Hepatocyte (in vitro differentiated cells): ENCODE measurements around the gene URGCP.

Source experiments
- EZH2 ChIP-seq: fragments of 200-600 bp; sonication (generic); IDR thresholded peaks from 2 replicates; pipeline ENCODE4 v1.6.1; 2016; ENCODE audit warnings: antibody characterized with exemption, mild to moderate bottlenecking, borderline replicate concordance
- EZH2phosphoT487 ChIP-seq: fragments of 200-600 bp; sonication (generic); IDR thresholded peaks from one replicate; pipeline ENCODE4 v1.6.1; 2018; ENCODE audit warnings: antibody characterized with exemption, mild to moderate bottlenecking, low read depth, moderate library complexity; ENCODE audit not compliant: unreplicated experiment, severe bottlenecking
- TF ChIP-seq, protein P1 (sequence below): fragments of 200-600 bp; sonication (generic); IDR thresholded peaks from 2 replicates; pipeline ENCODE4 v1.5.1; 2016; ENCODE audit warnings: antibody characterized with exemption, mild to moderate bottlenecking; ENCODE audit not compliant: poor library complexity

GRCh38 chr7:43904533-43905208 lies 1.7 kb downstream of the URGCP start:
- TF ChIP-seq, protein P1, sequence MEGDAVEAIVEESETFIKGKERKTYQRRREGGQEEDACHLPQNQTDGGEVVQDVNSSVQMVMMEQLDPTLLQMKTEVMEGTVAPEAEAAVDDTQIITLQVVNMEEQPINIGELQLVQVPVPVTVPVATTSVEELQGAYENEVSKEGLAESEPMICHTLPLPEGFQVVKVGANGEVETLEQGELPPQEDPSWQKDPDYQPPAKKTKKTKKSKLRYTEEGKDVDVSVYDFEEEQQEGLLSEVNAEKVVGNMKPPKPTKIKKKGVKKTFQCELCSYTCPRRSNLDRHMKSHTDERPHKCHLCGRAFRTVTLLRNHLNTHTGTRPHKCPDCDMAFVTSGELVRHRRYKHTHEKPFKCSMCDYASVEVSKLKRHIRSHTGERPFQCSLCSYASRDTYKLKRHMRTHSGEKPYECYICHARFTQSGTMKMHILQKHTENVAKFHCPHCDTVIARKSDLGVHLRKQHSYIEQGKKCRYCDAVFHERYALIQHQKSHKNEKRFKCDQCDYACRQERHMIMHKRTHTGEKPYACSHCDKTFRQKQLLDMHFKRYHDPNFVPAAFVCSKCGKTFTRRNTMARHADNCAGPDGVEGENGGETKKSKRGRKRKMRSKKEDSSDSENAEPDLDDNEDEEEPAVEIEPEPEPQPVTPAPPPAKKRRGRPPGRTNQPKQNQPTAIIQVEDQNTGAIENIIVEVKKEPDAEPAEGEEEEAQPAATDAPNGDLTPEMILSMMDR, result no peak
- TF ChIP-seq EZH2phosphoT487, result no peak
- no peak for TF ChIP-seq EZH2
